ENCODE results near the gene CDH4.

- TF ChIP-seq CTCF (IDR thresholded peaks at IDR 0.05) (no peak), POLR2AphosphoS5 (IDR thresholded peaks at IDR 0.05) (no peak), EP300 (IDR thresholded peaks at IDR 0.05) (no peak)
Measured at GRCh38 chr20:61982191-61982950, 730.3 kb downstream of the CDH4 start.
